ENCODE measurements around the gene ELOVL1. TPM values are rescaled to one million over a fixed set of nuclear protein-coding genes. Genes with fewer than 3 reads are reported as not detected.

ELOVL1 gene
- total RNA-seq, 2 donors from 2014 or later = 24.4 to 28.3 TPM

GRCh38 chr1:43351421-43352350 lies 16.1 kb downstream of the ELOVL1 start:
- Histone ChIP-seq H3K27me3 (ENCODE audit: control insufficient read depth, insufficient read depth, low read length, poor library complexity, severe bottlenecking) (peaks cover 6% of the 10 kb centered on the region), H3K4me1 (ENCODE audit: control insufficient read depth, insufficient read depth, low read length) (peaks cover 3% of the 10 kb centered on the region), H3K27ac (ENCODE audit: low read depth, low read length) (no peak overlapping the region), H3K36me3 (ENCODE audit: control insufficient read depth, insufficient read depth, low read length) (no peaks in the 10 kb centered on the region), H3K9ac (ENCODE audit: extremely low read depth, low read length, poor library complexity, severe bottlenecking) (no peak overlapping the region), H3K4me3 (ENCODE audit: low read length) (no peak overlapping the region), H3K9me3 (ENCODE audit: control insufficient read depth, low read length) (no peaks in the 10 kb centered on the region)
- TF ChIP-seq CTCF (conservative IDR thresholded peaks at IDR 0.05) = no peak
- no peaks in the 10 kb centered on the region for H3K9me3 Mint-ChIP-seq
- DNase-seq = no peak
- peaks cover 18% of the 10 kb centered on the region for H3K4me1 Mint-ChIP-seq
- H3K4me3 Mint-ChIP-seq = no peak overlapping the region
- no peak overlapping the region for H3K27ac Mint-ChIP-seq
- no peaks in the 10 kb centered on the region for H3K27me3 Mint-ChIP-seq (ENCODE audit: insufficient read depth)
- 91 to 94% methylated on average over 5 to 10 of the region's 10 CpGs for WGBS, 2 experiments (ENCODE audit: insufficient coverage in 1 of 2, insufficient read length in 1 of 2)
- H3K36me3 Mint-ChIP-seq (ENCODE audit: low read depth) = peaks cover 4% of the 10 kb centered on the region

GRCh38 chr1:43350976-43351375 lies 16.8 kb downstream of the ELOVL1 start:
- H3K4me1 Mint-ChIP-seq = peaks cover 25% of the 10 kb centered on the region
- H3K9me3 ChIP-seq (ENCODE audit: control insufficient read depth, low read length) = no peaks in the 10 kb centered on the region
- H3K27ac Mint-ChIP-seq = no peak overlapping the region
- H3K9ac ChIP-seq (ENCODE audit: extremely low read depth, low read length, poor library complexity, severe bottlenecking) = no peak overlapping the region
- no peak overlapping the region for H3K4me3 ChIP-seq (ENCODE audit: low read length)
- H3K27me3 Mint-ChIP-seq (ENCODE audit: insufficient read depth) = no peaks in the 10 kb centered on the region
- TF ChIP-seq CTCF (conservative IDR thresholded peaks at IDR 0.05) = no peak
- no CpG with 5 or more reads among the region's 1 CpG for WGBS, 2 experiments (ENCODE audit: insufficient coverage in 1 of 2, insufficient read length in 1 of 2)
- H3K27ac ChIP-seq (ENCODE audit: low read depth, low read length) = no peak overlapping the region
- peaks cover 6% of the 10 kb centered on the region for H3K27me3 ChIP-seq (ENCODE audit: control insufficient read depth, insufficient read depth, low read length, poor library complexity, severe bottlenecking)
- no peak overlapping the region for H3K4me3 Mint-ChIP-seq
- H3K36me3 Mint-ChIP-seq (ENCODE audit: low read depth) = peaks cover 2% of the 10 kb centered on the region
- H3K9me3 Mint-ChIP-seq = no peaks in the 10 kb centered on the region
- peaks cover 10% of the 10 kb centered on the region for H3K4me1 ChIP-seq (ENCODE audit: control insufficient read depth, insufficient read depth, low read length)
- no peak for DNase-seq
- no peaks in the 10 kb centered on the region for H3K36me3 ChIP-seq (ENCODE audit: control insufficient read depth, insufficient read depth, low read length)

- no peak for TF ChIP-seq CTCF (conservative IDR thresholded peaks at IDR 0.05)
- Histone ChIP-seq H3K4me3 (ENCODE audit: low read length) (peak overlapping the region; percentile 79), H3K9me3 (ENCODE audit: control insufficient read depth, low read length) (no peaks in the 10 kb centered on the region), H3K27me3 (ENCODE audit: control insufficient read depth, insufficient read depth, low read length, poor library complexity, severe bottlenecking) (peaks cover 6% of the 10 kb centered on the region), H3K4me1 (ENCODE audit: control insufficient read depth, insufficient read depth, low read length) (peaks cover 12% of the 10 kb centered on the region), H3K9ac (ENCODE audit: extremely low read depth, low read length, poor library complexity, severe bottlenecking) (peak overlapping the region; percentile 93), H3K36me3 (ENCODE audit: control insufficient read depth, insufficient read depth, low read length) (no peaks in the 10 kb centered on the region), H3K27ac (ENCODE audit: low read depth, low read length) (peak overlapping the region; percentile 92)
- Mint-ChIP-seq H3K4me3 (peak overlapping the region; percentile 77), H3K27me3 (ENCODE audit: insufficient read depth) (no peaks in the 10 kb centered on the region), H3K36me3 (ENCODE audit: low read depth) (no peaks in the 10 kb centered on the region), H3K9me3 (no peaks in the 10 kb centered on the region), H3K4me1 (peaks cover 34% of the 10 kb centered on the region), H3K27ac (peak overlapping the region; percentile 100)
- WGBS, 2 experiments (ENCODE audit: insufficient coverage in 1 of 2, insufficient read length in 1 of 2) = 33 to 40% methylated on average over 9 to 11 of the region's 11 CpGs
- no peak for DNase-seq
Measured at GRCh38 chr1:43349594-43350306, 18.1 kb downstream of the ELOVL1 start.

Data from endodermal cell (in vitro differentiated cells).